Ishikawa (cell line): ENCODE results near the gene PDE1A.

Experiments used
- CEBPB ChIP-seq: IDR thresholded peaks from 2 replicates; pipeline ENCODE4 v1.6.1; 2012
- CREB1 ChIP-seq: IDR thresholded peaks from 2 replicates; pipeline ENCODE4 v1.6.1; 2012; ENCODE audit warnings: low read depth
- EGR1 ChIP-seq: IDR thresholded peaks from 2 replicates; pipeline ENCODE4 v1.6.1; 2012
- EP300 ChIP-seq: IDR thresholded peaks from 2 replicates; pipeline ENCODE4 v1.6.1; 2012; ENCODE audit warnings: borderline replicate concordance
- FOXM1 ChIP-seq: IDR thresholded peaks from 2 replicates; pipeline ENCODE4 v1.6.1; 2012; ENCODE audit warnings: low read depth, borderline replicate concordance
- NFIC ChIP-seq: IDR thresholded peaks from 2 replicates; pipeline ENCODE4 v1.6.1; 2012
- RAD21 ChIP-seq: IDR thresholded peaks from 2 replicates; pipeline ENCODE4 v1.6.1; 2012; ENCODE audit warnings: low read depth
- TAF1 ChIP-seq: IDR thresholded peaks from 2 replicates; pipeline ENCODE4 v1.6.1; 2012; ENCODE audit warnings: low read depth, mild to moderate bottlenecking
- TCF12 ChIP-seq: IDR thresholded peaks from 2 replicates; pipeline ENCODE4 v1.6.1; 2012; ENCODE audit warnings: low read depth
- TEAD4 ChIP-seq: IDR thresholded peaks from 2 replicates; pipeline ENCODE4 v1.6.1; 2012
- YY1 ChIP-seq: IDR thresholded peaks from 2 replicates; pipeline ENCODE4 v1.6.1; 2012; ENCODE audit warnings: low read depth
- ZBTB7A ChIP-seq: IDR thresholded peaks from 2 replicates; pipeline ENCODE4 v1.6.1; 2012; ENCODE audit warnings: low read depth
- TF ChIP-seq, protein P1 (sequence below): IDR thresholded peaks from 2 replicates; pipeline ENCODE4 v1.6.1; 2012; ENCODE audit warnings: low read depth, mild to moderate bottlenecking
- TF ChIP-seq, protein P2 (sequence below): IDR thresholded peaks from 2 replicates; pipeline ENCODE4 v1.6.1; 2012
- TF ChIP-seq, protein P3 (sequence below): IDR thresholded peaks from 2 replicates; pipeline ENCODE4 v1.6.1; 2012

The PDE1A gene

GRCh38 chr2:182220335-182220734, 206.5 kb downstream of the PDE1A start:
- TF ChIP-seq, protein P1, sequence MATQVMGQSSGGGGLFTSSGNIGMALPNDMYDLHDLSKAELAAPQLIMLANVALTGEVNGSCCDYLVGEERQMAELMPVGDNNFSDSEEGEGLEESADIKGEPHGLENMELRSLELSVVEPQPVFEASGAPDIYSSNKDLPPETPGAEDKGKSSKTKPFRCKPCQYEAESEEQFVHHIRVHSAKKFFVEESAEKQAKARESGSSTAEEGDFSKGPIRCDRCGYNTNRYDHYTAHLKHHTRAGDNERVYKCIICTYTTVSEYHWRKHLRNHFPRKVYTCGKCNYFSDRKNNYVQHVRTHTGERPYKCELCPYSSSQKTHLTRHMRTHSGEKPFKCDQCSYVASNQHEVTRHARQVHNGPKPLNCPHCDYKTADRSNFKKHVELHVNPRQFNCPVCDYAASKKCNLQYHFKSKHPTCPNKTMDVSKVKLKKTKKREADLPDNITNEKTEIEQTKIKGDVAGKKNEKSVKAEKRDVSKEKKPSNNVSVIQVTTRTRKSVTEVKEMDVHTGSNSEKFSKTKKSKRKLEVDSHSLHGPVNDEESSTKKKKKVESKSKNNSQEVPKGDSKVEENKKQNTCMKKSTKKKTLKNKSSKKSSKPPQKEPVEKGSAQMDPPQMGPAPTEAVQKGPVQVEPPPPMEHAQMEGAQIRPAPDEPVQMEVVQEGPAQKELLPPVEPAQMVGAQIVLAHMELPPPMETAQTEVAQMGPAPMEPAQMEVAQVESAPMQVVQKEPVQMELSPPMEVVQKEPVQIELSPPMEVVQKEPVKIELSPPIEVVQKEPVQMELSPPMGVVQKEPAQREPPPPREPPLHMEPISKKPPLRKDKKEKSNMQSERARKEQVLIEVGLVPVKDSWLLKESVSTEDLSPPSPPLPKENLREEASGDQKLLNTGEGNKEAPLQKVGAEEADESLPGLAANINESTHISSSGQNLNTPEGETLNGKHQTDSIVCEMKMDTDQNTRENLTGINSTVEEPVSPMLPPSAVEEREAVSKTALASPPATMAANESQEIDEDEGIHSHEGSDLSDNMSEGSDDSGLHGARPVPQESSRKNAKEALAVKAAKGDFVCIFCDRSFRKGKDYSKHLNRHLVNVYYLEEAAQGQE, result no peak
- TF ChIP-seq TAF1, result no peak
- TF ChIP-seq, protein P2, sequence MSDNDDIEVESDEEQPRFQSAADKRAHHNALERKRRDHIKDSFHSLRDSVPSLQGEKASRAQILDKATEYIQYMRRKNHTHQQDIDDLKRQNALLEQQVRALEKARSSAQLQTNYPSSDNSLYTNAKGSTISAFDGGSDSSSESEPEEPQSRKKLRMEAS, result no peak
- no peak for TF ChIP-seq NFIC

DNA sequence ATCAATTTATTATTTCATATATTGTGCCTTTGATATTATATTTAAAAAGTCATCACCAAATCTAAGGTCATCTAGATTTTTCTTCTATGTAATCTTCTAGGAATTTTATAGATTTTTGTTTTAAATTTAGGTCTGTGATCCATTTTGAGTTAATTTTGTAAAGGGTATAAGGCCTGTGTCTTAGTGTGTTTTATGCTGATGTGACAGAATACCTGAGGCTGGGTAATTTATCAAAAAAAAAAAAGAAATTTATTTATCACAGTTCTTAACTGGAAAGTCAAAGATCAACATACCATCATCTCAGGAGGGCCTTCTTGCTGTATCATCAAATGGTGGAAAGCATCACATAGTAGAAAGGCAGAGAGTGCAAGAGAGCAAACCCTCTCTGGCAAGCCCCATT, 216.2 kb downstream of the PDE1A start:
- TF ChIP-seq TEAD4, result no peak

GRCh38 chr2:182208421-182208820, 218.4 kb downstream of the PDE1A start:
- TF ChIP-seq, protein P1, result no peak
- TF ChIP-seq, protein P3, sequence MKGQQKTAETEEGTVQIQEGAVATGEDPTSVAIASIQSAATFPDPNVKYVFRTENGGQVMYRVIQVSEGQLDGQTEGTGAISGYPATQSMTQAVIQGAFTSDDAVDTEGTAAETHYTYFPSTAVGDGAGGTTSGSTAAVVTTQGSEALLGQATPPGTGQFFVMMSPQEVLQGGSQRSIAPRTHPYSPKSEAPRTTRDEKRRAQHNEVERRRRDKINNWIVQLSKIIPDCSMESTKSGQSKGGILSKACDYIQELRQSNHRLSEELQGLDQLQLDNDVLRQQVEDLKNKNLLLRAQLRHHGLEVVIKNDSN, result no peak
- TF ChIP-seq, protein P2, result no peak
- no peak for TF ChIP-seq TAF1
- no peak for TF ChIP-seq EGR1
- no peak for TF ChIP-seq FOXM1
- no peak for TF ChIP-seq ZBTB7A
- TF ChIP-seq CREB1, result no peak

- TF ChIP-seq CEBPB (no peak), TEAD4 (no peak), EGR1 (no peak), TCF12 (no peak), FOXM1 (no peak), TAF1 (no peak), ZBTB7A (no peak), EP300 (no peak), NFIC (no peak), RAD21 (no peak), YY1 (no peak), CREB1 (no peak)
- TF ChIP-seq, protein P2, result no peak
- TF ChIP-seq, protein P3, result no peak
- TF ChIP-seq, protein P1, result no peak
Observed at GRCh38 chr2:182207049-182207746, 219.6 kb downstream of the PDE1A start.

- no peak for TF ChIP-seq EGR1
Observed at GRCh38 chr2:182197529-182197928, 229.3 kb downstream of the PDE1A start.
